Posterior cingulate gyrus (tissue), 11 donors: ENCODE results near the gene ZNF839.
"Not testable (repeated sequence)": the region's sequence is repeated elsewhere in the genome, so short reads cannot be mapped to it uniquely, and the experiment has no call there.

Source experiments
- DNase-seq, 10 donors: peaks; one replicate each; pipeline versions ENCODE4 v3.0.0 to v3.0.0-alpha.2; 2020 to 2021; ENCODE audit warnings: mixed read lengths in 3 of 10
- intact Hi-C: fragments of 100-400 bp; cut with DNase I; formaldehyde crosslinking; loops from one replicate; pipeline ENCODE4 v1.15.1; 2023

Gene ZNF839

DNA sequence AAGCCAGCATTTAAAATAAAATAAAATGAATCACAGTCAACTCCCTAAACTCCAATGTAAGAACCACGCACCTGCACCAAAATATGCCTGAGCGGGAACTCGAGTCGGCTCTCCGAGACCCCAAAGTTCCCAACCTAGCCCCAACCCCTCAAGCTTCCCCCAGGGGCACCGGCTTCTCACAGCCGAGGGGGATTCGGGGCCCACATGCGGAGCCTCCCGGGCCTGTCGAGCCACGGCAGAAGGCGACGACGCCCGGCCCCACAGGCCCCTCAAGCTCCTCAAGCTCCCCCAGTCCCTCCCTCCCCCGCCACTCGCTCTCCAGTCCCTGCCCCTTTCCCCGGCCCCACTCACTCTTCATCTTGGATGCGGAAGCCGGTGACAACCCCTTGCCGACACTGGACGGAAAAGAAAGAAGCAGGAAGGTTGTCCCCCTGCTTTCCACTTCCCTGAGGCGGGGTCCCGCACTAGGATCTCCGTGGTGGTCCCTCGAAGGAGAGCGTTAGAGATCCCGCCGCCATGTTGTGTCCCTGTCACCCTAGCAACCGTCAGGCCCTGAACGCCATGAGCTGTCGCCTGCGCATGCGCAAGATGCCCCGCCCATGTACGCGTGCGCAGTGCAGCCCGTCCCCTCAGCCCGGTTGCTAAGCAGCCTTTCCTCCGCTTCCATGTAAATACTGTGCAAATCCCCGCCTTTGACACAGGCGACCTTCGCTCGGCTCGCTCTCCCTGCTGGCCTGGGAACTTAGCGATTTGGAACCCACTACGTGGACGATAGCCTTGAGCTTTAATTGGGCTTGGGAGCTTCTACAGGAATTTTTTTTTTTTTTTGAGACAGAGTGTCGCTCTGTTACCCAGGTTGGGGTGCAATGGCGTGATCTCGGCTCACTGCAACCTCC is 14.7 kb upstream of the ZNF839 start, which contains the start of gene MOK:
TSS of gene MOK (minus strand) at position 554 of the 896 bp plus-strand sequence. CDS start at position 358, 196 bp downstream.
- DNase-seq: peak; percentile 90 to 99 (median 96)
- intact Hi-C loops: no loop called here

DNA sequence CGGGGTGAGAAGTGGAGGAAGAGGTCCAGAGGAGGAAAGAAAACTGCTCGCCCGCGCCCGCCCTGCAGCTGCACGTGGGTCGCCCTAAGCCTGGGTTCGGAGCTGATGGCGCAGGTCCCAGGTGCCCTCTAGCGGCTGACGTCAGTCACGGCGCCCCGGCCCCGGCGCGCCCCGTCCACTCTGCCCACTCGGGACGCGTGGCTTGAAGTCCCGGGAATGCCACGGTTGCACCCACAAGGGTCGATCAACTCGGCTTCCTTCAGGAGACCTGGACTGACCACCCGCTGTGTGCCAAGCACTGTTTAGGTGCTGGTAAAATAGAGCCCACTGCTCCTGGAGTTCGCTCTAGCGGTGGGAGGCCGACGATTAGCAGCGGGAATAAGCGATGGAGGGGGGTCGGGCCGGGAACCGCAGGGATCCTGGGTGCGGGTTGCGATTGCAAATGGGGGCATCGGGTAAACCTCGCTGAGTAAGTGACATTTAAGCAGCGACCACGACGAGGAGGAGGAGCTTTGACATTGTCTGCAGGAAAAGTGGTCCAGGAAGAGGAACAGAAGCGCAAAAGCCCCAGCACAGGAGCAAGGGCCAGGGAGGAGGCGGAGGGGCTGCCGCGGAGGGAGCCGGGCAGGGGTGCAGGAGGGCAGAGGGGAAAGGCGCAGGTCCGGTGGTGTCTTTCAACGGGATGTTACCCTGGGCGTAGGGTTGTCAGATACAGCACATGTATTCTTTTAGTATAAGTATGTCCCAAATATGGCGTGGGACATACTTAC is 5.1 kb upstream of the ZNF839 start:
- peak; percentile 76 to 98 (median 86) for DNase-seq
- intact Hi-C loops: loop anchor here (1.0 to 10.0 kb wide), 6 partner anchors 79 to 350 kb away; partner anchors contain the start of genes DYNC1H1 and HSP90AA1

DNA sequence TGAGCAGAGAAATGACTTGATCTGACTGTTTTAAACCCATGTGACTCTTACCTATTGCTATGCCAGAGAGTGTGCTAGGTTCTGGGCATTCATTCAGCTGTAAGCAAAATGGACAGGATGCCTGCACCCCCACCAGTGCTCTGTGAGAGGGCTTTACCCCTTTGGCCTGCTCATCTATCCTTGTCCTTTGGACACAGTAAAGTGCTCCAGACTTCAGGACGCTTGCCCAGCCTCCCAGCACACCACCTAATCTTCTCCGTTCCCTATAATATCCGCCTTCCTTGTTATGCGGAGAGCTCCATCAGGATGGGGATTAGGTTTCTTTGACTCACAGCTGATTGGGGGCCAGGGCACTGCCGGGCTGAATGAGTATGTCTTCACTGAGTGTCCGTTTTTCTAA is 4.4 kb upstream of the ZNF839 start:
- DNase-seq: peak in 1 of 10 donors; percentile 35

DNA sequence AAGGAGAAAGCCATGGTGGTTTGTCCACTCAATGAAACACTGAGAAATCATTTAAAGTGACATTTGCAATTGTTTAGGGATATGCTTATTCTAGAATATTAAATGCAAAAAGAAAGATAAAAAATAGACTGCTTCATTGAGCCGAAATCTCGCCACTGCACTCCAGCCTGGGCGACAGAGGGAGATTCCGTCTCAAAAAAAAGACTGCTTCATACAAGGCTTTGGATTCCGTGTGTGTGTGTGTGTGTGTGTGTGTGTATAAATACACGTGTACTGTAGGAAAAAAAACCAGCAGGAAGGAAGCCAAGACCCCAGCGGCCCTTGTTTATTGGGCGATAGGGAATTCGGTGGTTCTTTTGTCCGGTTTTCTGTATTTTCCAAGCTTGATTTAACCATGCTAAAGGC is 3.2 kb upstream of the ZNF839 start:
- intact Hi-C loops: loop anchor here (5.0 to 10.0 kb wide), 3 partner anchors 201 to 352 kb away; partner anchors contain the start of genes DYNC1H1 and HSP90AA1
- DNase-seq: peak in 2 of 10 donors; percentile 25 to 44

More for the DNA sequence above, 4.4 kb upstream of the ZNF839 start:
- intact Hi-C loops: loop anchor here (5.0 to 10.0 kb wide), 3 partner anchors 202 to 350 kb away; partner anchors contain the start of genes DYNC1H1 and HSP90AA1

DNA sequence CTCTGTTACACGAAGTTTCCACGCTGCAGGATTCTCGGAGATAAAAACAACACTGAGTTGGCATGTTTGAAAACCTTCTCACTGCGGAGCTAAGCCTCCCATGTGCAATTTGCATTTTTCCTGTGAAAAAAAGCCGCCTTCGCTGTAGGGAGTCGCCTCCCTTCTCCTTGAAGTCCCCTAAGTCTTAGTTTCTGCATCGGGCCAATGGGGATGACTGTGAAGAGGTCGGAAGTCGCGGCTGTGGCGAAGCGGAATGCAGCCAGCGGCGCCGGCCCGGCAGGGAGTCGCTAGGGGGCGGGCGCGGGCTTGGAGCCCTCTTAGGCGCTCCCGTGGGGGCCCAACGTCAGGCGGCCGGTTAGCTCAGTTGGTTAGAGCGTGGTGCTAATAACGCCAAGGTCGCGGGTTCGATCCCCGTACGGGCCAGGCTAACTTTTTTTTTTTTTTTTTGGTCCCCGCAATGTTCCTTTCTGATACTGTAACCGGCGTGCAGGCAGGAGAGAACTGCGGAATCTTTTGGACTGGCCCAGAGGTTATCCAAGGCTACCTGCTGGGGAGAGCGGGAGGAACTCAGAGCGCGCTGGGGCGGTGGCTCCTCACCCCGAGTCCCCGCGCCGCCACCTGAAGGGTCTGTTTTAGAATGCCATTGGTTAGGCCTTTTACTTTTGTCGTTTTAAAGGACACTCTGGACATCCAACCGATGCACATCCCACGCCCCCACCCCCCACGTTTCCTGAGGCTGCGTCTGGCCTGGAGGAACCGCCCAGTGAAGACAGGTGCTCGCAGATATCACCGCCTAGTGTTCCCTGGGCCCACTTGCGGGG is 2.6 kb upstream of the ZNF839 start:
- intact Hi-C loops: loop anchor here (5.0 to 10.0 kb wide), 3 partner anchors 200 to 352 kb away; partner anchors contain the start of genes DYNC1H1 and HSP90AA1

DNA sequence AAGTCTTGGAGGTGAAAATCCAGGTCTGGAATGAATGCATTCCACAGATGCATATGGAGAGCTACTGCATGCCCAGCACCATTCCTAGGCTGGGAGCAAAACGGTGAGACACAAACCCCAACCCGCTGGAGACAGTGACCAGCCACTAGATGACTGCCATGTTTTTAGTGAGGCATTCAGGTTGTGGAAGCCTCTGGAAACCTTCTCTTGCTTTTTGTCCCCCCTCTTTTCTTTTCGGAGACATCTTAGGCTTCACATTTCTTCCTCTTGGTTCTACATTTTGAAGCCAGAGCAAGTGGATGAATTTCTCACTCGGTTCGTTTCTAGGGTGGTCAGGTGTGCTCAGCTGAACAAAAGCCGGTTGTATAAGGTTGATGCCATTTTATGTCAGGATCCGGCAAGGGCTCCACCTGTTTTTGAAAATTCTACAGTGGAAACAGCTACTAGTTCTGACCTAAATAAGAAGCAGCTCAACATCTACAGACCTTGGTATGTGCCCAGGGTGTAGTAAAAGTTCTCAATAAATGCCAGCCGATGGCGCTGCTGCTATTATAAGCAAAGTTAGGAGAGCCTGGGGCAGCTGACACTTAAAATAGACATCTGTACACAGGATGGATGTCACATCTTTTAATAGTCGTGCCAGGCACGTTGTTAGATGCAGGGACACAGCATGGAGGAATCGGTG is 1.8 kb upstream of the ZNF839 start:
- intact Hi-C loops: loop anchor here (5.0 to 10.0 kb wide), 3 partner anchors 200 to 353 kb away; partner anchors contain the start of genes DYNC1H1 and HSP90AA1
- DNase-seq: peak in 3 of 10 donors; percentile 18 to 86 (median 35)

More for the DNA sequence above, 2.6 kb upstream of the ZNF839 start:
- peak; percentile 89 to 99 (median 95) for DNase-seq

DNA sequence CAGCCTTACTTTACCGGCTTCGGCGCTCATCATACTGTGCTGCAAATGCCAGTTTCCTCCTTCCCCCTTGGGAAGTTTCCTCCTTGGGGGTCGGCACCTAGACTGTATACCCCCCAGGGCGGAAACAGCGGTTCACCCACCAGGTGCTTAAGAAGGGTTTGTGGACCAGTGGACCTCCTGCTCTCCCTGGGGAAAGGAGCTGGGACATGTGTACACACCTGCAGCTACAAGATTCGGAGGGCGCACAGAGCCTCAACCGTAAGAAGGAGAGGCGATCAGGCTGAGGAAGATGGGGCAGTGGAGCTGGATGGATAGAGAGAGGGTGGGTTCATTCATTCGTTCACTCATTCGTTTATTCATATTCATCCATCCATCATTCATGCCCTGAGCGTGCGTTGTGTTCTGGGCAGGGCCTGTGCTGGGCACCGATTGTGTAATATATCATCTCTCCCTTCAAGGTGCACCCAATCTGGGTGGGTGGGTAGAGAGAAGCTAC is 717 bp upstream of the ZNF839 start:
- intact Hi-C loops: loop anchor here (5.0 to 10.0 kb wide), 3 partner anchors 198 to 354 kb away; partner anchors contain the start of genes DYNC1H1 and HSP90AA1
- peak in 2 of 10 donors; percentile 52 to 73 for DNase-seq

- peak in 5 of 10 donors; percentile 17 to 88 (median 75) for DNase-seq
- intact Hi-C loops: no loop called here
These were observed 601 bp downstream of the ZNF839 start for GRCh38 chr14:102320033-102320660.

GRCh38 chr14:102320671-102321455 is 1.3 kb downstream of the ZNF839 start:
- peak in 1 of 10 donors; percentile 70 for DNase-seq
- intact Hi-C loops: no loop called here

DNA sequence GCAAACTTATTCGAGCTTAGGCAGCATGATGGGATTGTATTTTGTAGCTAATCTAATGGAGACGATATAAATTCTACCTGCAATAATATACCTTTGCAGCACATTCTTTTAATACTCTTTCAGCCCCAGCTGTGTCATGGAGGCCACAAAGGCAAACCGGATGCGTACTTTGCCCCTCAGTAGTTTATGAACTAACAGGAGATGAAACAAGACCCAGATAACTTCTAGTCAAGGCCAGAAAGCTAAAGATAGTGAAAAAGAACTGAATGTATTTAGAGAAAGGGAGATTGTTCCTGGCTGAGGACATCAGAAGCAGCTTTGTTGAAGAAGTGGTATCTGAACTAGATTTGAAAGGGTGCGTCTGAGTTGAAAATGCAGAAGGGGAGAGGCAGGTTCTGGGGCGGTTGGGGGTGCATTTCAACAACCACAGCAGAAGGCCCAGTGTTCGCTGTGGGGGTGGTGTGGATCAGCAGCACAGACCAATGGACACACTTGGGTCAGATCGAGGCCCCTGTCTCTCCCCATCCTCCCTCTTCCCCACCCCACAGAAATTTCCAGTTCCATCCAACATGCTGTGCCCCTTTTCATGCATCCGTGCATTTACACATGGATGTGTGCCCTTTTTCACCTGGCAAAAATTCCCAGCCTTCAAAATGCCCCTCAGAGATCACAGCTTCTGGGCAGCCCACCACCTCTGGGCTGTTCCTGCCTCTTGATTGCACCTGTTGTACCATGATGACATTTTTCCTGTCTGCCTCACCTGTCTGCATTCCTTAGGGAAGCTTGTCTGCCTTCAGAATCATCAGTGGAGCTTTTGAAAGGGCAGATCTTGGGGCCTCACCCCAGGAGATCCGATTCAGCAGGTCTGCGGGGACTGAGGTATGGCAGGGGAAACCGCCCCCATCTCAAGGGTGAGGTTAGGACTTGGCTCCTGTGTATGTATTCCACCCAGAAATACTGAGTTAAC is 2.2 kb downstream of the ZNF839 start:
- DNase-seq: peak in 1 of 10 donors; percentile 66
- intact Hi-C loops: no loop called here

DNA sequence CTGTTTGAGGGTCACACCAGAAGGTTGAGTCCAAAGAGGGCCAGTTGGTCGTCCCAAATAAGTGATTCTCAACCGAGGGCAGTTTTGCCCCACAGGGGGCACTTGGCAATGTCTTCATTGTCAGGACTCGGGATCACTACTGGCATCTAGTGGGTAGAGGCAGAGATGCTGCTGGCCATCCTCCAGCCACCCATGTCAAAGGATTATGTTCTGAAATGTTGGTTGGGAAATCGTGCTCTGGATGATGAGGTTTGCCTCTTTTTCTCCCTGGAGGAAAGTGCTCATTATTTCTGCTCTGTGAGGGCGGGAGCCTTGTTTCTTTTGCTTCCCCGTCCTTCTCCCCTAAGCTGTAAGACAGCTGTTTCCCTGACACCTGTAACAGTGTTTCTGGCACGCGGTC is 3.6 kb downstream of the ZNF839 start:
- peak in 9 of 10 donors; percentile 68 to 95 (median 79) for DNase-seq
- intact Hi-C loops: no loop called here

DNA sequence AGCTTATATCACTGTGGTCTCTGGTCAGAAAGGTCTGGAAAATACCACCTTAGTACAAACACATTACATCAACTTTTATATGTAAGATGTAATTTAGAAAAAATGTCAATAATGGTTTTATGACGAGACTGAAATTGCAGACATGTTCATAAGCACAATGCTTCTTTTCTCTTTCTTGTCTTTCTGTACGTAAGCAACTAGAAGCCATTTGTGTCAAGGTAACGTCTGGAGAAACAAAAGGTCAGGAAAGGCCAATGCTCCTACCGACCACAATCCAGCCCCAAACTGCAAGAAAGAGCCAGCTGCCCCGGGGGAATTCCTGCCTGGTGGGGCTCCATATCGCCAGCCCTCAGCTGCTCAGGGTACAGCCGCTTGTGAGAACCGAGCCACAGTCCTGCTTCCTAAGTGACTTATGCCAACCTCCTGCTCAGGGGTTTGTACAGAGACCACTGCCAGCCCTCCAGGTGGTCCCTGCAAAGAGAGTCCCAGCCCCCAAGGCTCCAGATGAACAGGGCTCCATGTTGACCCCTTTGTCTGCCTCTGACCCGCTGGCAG is 6.3 kb downstream of the ZNF839 start:
- intact Hi-C loops: no loop called here
- DNase-seq: peak in 2 of 10 donors; percentile 51 to 55

DNA sequence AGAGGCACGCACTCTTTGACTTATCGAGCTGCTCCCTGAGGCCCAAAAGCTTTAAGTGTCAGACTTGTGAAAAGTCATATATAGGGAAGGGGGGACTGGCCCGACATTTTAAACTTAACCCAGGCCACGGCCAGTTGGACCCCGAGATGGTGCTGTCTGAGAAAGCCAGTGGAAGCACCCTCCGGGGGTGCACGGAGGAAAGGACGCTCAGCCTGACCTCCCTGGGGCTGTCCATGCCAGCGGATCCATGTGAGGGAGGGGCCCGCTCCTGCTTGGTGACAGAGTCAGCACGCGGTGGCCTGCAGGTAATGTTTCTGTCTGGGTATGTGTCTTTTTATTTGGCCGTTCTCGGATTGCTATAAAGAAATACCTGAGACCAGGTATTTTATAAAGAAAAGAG is 7.0 kb downstream of the ZNF839 start:
- intact Hi-C loops: no loop called here
- peak in 2 of 10 donors; percentile 57 to 82 for DNase-seq

GRCh38 chr14:102329381-102329780 is 9.8 kb downstream of the ZNF839 start:
- DNase-seq, intact Hi-C loops: not testable (repeated sequence)

DNA sequence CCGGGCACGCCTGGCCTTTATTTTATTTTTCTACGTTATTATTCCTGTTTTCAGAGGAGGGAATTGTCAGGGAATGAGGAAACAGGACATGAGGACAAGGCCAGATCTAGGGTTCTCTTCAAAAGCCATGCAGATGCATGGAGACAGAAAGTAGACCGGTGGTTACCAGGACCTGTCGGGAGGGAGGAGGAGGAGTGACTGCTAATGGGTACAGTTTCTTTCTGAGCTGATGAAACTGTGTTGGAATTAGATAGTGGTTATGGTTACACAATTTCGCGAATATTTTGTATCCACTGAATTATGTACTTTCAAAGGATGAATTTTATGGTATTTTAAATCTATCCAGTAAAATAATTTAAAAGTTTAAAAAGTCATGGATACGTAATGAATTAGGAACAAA is 11.3 kb downstream of the ZNF839 start:
- DNase-seq: no peak
- intact Hi-C loops: no loop called here

DNA sequence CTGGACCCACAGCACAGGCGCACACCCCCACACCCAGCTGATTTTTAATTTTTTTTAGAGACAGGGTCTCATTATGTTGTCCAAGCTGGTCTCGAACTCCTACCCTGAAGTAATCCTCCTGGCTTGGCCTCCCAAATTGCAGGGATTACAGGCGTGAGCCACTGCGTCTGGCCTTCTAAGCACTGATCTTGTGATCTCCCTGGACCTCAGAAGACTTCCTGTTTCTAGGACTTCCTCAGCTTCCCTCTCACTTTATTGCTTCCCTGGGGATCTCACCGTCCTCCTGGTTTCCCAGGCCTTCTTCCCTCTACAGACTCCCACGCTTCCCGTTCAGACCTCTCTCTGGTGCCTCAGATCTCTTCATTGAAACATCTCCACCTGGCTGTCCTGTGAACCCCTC is 13.8 kb downstream of the ZNF839 start:
- peak in 1 of 10 donors; percentile 12 for DNase-seq
- intact Hi-C loops: no loop called here
